HG03045 (cell line): Measurements from ENCODE around the gene SLC10A3.
"Not testable (repeated sequence)": the region's sequence is repeated elsewhere in the genome, so short reads cannot be mapped to it uniquely, and the experiment has no call there.

ENCODE experiments used
- ATAC-seq: cut with Tn5 transposase; IDR thresholded peaks from one replicate; pipeline ENCODE4 v1.9.1; 2021; ENCODE audit warnings: mild to moderate bottlenecking, moderate library complexity; ENCODE audit not compliant: unreplicated experiment

SLC10A3 gene

DNA sequence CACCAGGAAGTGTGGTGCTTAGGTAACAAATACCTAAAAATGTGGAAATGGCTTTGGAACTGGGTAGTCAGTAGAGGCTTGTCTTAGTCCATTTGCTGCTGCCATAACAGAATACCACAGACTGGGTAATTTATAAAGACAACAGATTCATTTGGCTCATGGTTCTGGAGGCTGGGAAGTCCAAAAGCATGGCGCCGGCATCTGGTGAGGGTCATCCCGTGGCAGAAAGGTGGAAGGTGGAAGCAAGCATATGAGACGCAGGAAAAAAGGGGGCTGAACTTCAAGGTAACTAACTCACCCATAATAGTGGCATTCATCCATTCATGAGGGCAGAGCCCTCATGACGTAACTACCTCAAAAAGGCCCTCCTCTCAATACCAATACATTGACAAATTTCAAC, 19.0 kb upstream of the SLC10A3 start:
- no peak for ATAC-seq

DNA sequence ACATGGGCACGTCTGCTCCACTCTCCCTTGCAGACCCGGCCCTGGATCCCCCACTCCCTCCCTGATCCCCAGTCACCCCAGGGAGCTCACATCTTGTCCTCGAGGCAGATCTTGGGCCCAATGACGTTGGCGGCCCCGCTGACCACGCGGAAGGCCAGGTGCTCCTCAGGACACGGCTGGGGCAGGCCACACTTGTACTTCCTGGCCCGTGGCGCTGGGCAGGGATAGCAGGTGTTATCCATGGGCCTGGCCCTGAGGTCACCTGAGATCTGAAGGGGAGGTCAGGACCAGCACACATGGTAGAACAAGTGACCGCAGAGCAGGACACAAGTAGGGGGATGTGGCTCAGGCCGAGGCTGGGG, 17.9 kb upstream of the SLC10A3 start:
- ATAC-seq: no peak

DNA sequence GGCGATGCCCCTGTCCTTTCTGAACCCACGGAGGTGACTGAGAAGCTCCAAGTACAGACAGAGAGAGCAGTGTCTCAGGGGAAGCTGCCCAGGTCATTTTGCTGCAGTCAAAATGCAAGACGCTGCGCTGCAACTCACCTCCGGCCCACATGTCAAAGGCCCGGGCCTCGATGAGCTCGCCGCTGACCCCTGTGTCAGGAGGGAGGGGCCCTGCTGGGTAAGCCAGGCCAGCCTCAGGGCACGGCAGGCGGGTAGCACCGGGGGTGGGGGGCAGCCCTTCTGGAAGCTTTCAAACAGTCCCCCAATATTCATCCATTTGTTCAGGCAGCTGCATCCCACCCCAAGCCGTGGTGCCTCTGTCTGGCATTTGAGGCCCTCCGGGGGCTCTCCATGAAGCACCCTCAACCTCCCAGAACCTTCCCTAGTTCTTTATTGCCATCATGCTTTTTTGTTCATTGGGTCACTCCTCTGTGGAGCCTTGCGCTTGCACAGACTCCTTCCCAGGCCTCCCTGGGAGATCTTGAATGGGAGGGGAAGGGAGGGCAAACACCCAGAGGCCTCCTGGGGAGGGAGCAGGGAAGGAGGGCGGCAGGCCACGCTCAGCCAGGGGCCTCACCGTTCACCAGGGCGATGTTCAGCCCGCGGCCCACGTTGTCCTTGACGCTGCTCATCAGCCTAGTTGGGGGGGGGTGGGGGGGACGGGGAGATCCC, 17.4 kb upstream of the SLC10A3 start:
- ATAC-seq: no peak

DNA sequence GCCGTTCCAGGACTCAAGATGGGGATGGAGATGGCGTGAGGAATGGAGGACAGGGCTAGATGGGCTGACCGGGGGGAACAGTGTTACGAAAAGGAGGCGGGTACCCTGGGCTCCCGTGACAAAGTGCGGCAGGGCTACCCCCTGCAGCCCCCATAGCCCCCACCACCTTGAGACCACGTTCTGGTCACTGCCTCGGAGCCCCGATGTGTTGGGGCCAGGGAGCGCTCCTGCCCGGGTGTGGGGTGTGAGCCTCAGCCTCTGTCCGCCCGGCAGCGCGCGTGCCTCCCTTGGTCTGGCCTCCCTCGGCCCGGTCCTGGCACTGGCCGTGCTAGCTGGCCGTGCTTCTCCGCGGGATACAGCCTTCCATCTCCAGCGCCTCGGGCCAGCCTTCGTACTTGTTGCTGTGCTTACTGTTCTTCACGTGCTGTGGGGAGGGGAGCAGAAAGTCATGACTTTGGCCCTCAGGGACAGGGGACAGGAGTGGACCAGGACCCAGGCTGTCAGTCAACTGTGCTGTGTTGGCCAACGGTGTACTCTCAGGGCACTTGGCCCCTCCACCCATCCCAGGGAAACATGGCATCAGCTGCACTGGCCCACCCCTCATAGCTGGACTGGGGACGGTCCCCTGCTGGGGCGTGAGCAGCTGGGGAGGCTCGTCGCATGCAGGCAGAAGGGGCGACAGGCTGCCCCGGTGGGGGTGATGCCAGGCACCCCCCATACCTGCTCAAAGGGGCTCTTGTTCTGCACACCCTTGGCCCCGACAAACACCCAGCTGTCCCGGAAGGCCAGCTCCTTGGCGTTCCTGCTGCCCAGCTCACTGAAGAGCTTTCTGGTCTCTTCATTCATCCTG, 16.3 kb upstream of the SLC10A3 start:
- ATAC-seq: no peak

DNA sequence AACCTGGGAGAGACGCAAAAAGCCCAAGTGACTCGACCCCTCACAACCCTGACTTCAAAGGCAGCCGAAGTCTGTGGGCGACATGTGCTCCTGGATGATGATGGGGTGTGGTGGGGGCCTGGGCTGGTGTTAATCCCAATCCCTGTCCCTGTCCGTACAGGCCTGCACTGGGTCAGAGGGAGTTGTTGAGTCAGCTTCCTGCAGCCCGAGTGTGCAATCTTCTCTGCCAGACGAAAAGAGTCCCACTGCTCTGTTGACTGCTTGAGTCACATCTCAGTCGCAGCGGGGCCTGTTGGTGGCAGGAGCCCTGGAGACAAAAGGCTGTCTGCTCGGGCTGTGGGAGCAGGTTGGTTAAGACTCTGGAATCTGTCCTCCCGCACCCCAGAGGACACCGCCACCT, 15.3 kb upstream of the SLC10A3 start:
- ATAC-seq: no peak

DNA sequence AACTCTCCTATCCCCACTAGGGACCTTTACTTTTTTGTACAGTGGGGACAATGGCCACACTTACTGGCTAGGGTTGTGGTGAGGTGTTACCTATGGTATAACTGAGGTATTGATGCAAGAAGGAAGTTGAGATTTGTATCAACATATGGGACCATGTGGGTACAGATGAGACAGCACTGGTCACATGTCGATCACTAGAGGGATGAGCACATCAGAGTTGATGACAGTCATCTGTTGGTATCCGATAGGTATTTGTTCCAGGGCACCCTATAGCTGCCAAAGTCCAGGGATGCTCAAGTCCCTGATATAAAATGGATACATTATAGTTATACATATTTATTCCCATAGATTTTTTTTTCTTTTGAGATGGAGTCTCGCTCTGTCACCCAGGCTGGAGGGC, 12.6 kb upstream of the SLC10A3 start:
- no peak for ATAC-seq

DNA sequence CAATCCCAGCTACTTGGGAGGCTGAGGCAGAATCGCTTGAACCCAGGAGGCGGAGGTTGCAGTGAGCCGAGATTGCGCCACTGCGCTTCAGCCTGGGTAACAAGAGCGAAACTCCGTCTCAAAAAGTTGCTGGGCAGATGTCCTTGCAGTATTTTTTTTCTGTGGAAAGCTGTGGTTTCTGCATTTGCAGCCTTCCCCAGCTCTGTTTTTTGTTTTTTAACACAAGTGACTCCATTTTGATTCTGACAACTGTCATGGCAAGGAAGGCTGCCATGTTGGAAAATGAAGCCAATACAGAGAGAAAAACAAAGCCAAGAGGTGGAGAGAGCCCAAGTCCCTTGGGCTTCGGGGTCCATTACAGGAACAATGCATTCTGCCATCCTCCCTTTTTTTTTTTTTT, 11.7 kb upstream of the SLC10A3 start:
- no peak for ATAC-seq

DNA sequence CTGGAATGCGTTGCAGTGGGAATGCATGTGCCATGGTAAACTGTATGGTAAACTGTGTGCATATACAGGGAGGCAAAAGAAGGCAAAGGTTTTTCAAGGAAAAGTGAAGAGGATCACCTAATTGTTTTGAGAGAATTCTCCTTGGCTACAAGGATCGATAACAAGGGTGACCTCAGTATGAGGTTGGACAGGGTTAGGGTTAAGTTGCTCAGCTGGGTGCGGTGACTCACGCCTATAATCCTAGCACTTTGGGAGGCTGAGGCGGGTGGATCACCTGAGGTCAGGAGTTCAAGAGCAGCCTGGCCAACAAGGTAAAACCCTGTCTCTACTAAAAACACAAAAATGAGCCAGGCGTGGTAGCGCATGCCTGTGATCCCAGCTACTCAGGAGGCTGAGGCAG, 11.0 kb upstream of the SLC10A3 start:
- not testable (repeated sequence) for ATAC-seq

DNA sequence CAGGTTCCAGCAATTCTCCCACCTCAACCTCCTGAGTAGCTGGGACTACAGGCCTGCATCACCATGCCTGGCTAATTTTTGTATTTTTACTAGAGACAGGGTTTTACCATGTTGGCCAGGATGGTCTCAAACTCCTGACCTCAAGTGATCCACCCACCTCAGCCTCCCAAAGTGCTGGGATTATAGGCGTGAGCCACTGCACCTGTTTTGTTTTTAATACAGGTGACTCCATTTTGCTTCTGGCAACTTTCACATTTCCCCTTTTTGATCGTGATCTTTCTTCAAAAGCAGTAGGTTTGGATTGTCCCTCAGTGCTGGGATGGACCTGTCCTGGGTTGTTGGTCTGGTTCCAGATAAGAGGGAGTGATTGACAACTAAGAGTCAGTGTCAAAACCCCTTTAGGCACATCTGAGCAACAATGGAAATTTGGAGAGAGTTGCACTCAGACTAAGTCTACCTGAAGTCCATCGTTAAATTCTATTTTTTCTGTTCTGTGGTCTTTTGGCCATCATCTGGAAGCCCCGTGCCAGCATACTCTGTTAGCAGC, 6.2 kb upstream of the SLC10A3 start:
- not testable (repeated sequence) for ATAC-seq

DNA sequence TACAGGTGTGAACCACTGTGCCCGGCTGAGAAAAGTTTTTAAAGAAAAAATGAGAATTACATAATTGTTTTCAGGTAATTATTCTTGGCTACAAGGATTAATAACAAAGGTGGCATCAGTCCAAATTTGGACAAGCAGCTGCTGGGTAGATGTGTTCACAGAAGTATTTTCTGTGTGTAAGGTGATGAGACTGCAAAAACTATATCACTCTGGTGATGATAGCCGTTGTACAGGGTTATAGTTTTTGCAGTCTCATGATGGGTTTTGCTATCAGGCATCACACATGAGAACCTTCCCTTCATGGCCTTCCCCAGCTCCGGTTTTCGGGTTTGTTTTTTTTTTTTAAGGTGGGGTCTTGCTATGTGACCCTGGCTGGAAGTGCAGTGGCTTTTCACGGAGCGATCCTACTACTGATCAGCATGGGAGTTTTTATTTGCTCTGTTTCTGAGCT, 5.1 kb upstream of the SLC10A3 start:
- ATAC-seq: no peak

DNA sequence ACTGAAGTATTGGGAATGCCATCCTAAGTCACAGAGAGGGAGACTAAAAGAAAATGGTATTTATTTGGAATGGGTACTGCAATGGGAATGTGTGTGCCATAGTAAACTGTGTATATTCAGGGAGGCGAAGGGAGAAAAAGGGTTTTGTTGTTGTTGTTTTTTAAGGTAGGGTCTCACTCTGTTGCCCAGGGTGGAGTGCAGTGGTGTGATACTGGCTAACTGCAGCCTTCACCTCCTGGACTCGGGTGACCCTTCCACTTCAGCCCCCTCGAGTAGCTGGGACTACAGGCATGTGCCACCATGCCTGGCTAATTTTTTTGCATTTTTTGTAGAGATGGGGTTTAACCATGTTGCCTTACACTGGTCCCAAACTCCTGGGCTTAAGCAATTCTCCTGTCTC, 4.3 kb upstream of the SLC10A3 start:
- no peak for ATAC-seq

DNA sequence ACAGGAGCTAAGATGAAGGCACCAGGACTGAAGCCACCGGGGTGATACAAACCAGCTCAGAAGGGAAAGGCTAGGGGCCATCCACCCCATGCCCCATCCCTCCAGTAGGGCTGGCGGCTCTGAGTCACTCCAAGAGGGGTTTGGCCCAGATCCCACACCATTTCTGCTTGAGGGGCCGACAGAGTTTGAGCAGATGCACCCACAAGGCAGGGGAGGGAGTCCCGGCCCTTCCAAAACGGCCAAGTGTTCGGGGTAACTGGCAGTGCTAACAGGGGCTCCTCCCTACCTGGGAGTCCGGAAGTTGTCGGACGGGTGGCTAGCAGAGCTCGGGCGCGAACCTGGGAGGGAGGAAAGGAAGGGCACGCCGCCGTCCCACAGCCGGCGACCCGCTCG, 412 bp downstream of the SLC10A3 start:
- peak; percentile 16 for ATAC-seq

DNA sequence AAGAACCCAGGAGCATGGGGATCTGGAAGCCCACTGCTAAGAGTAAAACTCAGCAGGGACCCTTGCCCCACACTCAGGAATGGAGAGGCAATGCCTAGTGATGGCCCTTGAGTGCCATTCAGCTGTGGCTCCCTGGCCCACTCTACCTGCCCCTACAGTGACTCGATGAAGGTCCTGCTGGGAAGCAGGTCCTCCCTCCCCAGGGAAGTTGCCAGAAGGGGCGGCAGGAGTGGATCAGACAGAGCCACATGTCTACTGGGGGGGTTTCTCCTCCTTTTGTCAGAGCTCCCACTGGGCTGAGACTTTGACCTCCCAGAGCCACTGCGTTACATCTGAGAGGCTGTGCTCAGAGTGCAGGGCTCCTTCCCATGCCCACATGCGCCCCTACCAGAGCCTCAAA, 1.2 kb downstream of the SLC10A3 start:
- no peak for ATAC-seq

DNA sequence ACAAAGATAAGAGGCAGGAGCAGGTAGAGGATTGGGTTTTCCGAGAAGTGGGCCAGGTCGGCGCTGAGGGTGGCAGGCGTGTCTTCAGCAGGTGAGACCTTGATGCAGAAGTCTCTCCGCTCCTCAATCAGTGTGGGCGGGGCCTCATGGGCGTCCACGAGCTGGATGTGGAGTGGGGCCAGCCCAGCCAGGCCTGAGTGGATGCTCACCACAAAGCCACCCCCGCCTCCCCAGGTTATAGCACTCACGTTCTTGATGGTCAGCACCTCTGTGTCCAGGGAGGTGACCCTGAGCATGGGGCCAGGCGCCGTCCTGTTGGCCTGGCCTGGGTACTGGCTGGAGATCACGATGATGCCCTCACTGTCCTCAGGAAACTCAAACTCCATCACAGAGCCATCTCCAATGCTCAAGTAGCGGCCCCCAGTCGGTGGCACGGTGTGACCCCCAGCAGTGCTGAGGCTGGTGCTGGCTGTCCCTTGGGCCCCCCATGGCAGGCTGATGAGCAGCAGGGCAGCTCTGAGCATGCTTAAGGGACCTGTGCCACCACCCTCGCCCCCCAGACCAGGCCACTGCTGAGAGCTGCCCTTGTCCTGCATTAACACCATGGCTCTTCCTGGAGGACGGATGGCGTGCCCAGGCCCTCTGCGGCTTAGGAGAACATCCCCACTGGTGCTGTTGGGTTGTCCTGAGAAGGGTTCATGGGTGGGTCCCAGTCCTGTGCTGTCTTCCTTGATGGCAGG, 1.9 kb downstream of the SLC10A3 start:
- ATAC-seq: no peak

DNA sequence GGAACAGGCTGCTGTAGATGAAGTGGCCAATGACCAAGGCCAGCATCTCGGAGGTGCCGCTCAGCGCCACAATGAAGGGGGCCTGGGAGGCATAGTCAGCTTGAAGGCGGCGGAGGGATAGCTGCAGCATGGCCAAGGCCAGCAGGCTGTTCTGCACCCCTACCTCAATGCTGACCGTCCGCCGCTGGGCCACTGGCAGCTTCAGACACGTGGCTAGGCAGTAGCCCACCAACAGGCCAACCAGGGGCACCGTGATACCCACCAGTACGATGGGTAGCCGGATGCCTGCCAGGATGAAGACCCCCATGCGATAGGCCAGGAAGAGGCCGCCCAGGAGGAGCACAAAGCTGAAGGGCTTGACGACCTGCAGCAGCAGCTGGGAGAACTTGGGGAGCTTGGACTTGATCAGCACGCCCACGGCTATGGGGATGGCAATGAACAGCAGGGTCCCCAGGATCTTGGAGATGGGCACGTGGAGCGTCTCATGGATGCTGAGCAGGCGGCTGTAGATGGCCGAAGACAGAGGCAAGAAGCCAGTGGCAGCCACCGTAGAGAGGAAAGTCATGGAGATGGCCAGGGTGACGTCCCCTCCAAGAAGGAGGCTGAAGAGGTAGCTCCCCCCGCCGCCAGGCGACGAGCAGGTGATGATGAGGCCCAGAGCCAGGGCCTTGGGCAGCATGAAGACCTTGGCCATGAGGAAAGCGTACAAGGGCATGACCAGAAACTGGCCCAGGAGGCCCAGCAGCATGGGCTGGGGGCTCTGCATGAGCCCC, 2.7 kb downstream of the SLC10A3 start:
- no peak for ATAC-seq

DNA sequence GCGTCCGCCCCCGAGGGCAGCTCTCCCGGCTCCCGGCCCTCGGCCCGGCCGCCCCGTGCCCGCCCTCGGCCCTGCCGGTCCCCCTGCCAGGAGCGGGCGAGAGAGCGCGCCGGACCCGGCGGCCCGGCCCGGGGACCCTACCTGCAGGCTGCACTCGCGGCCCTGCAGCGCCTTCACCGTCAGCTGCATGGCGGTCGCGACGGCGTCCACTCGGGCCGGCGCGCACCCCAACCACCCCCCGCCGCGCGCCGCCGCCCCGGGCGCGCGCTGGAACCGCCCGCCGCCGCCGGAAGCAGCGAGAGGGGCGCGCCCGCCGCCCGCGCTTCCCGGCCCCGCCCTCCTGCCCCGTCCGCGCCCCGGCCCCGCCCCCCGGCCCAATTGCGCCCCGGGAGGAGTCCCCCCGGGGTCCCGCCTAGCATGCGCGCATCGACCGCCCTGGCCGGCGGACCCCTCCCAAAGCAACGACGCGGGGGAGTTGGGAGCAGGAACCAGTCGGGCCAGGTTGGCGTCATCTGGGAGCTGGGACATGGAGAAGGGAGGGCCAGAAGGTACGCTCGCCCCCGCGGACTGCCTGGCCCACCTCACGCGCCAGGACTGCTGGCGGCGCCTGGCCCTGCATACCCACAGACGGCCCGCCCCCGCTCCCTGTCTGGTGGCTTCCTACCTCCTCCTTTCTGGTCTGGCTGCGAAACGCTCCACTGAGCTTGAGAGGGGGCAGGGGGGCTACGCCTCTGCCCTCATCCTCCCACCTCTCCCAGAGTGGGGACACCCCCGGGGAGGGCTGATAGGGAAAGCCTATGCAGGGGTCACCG, 3.8 kb downstream of the SLC10A3 start, which contains the start of gene UBL4A:
TSS of gene UBL4A (minus strand) at position 220 of the 812 bp plus-strand sequence. CDS start at position 189, 31 bp downstream.
- ATAC-seq: peak; percentile 22

DNA sequence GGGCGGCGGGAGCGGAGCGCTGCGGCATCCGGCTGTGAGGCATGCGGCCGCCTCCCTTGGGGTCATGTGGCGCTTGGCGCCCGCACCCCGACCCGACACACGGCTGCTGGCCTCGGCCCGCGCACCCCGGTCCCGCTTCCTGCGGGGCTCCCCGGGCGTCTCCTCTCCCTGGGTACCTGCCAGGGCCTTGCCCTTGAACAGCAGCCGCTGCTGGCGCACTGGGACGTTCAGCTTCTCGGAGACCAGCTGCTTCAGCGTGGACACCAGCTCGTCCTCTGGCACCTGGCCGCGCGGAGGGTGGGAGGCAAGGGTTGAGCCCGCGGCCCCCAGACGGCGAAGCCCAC, 4.4 kb downstream of the SLC10A3 start:
- ATAC-seq: no peak

DNA sequence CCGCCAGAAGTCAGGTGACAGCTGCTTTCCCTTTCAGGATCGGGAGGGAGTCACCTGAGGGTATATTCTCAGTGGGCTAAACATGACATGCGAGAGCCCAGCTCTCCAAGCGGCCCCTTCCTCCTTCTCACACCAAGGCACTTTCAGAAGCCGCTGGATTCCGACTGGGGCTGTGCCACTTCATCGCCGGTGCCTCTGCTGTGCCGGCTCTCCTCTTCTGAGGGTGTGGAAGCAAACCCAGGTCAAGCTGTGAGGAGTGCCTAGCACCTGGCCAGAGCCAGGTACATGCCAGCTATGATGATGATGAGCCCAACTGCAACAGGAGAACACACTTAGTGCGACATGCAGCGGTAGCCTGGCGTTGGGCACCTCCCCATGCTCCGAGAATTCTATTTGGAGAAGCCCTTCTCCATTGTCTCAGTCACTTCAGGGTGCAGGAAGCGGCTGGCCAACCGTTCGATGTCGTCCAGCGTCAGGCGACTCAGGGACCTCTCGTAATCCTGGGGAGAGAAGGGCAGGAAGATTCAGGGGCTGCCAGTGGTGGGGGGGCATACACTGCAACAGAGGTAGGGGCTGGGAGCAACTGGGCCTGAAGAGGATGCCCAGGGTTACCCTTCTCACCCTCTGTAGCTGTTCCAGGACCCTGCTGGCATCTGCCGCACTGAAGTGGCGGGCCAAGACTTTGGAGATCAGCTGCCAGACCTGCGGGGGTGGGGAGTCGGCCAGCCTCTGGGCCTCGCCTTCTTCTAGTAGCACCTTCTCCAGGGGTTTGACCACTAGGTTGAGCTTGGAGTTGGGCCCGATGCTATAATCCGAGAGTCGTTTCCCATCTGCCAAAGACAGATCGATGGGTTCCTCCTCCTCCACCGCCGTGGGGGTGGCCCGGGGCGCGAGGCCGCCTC, 5.0 kb downstream of the SLC10A3 start:
- no peak for ATAC-seq
